Measurements from ENCODE around the gene MYBPHL. TPM values are rescaled to one million over a fixed set of nuclear protein-coding genes. Genes with fewer than 3 reads are reported as not detected.

Gene MYBPHL
- total RNA-seq, 1 donor, result not detected

- Histone ChIP-seq H3K27me3 (ENCODE audit: insufficient read depth, low read length) (no peaks in the 10 kb centered on the region), H4K20me1 (ENCODE audit: insufficient read depth, low read length) (no peaks in the 10 kb centered on the region), H2AFZ (ENCODE audit: low read length) (no peak overlapping the region), H3K27ac (ENCODE audit: low read depth, low read length) (no peak overlapping the region), H3K4me1 (ENCODE audit: insufficient read depth, low read length) (no peaks in the 10 kb centered on the region), H3K4me2 (ENCODE audit: insufficient read depth, low read length) (no peak overlapping the region), H3K36me3 (ENCODE audit: insufficient read depth, low read length) (peaks cover 11% of the 10 kb centered on the region), H3K79me2 (ENCODE audit: insufficient read depth, low read length) (no peaks in the 10 kb centered on the region), H3K4me3 (ENCODE audit: insufficient read depth, low read length) (no peak overlapping the region), H3K9me3 (ENCODE audit: low read depth, low read length) (no peaks in the 10 kb centered on the region)
- TF ChIP-seq CTCF (IDR thresholded peaks at IDR 0.05; ENCODE audit: extremely low read depth, low read depth, low read length), result no peak
- peak; percentile 49 for DNase-seq (ENCODE audit: insufficient read length, low spot score, missing footprints)
These were observed 43.8 kb upstream of the MYBPHL start for GRCh38 chr1:109350655-109351054.

DNA sequence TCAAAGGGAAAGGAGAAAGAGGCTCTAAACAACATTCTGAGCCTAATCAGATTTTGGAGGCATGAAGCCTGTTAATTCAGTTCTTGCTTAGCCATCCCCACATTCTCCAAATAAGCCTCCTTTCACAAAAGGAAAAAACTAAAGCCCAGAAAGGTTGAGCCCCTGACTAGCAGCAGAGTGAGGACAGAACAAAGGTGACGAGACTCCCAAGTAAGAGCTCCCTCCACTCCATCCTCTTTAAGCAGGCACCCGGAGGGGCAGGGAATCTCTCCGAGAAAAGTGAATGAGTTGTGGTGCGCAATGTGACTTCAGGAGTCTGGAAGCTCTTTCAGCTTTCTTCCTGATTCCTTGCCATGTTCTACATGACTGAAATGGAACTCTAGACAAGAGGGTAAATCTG is 43.4 kb upstream of the MYBPHL start:
- Histone ChIP-seq H2AFZ (ENCODE audit: low read length) (no peak overlapping the region), H3K36me3 (ENCODE audit: insufficient read depth, low read length) (peaks cover 11% of the 10 kb centered on the region), H3K27me3 (ENCODE audit: insufficient read depth, low read length) (no peaks in the 10 kb centered on the region), H4K20me1 (ENCODE audit: insufficient read depth, low read length) (no peaks in the 10 kb centered on the region), H3K4me1 (ENCODE audit: insufficient read depth, low read length) (no peaks in the 10 kb centered on the region), H3K27ac (ENCODE audit: low read depth, low read length) (no peak overlapping the region), H3K79me2 (ENCODE audit: insufficient read depth, low read length) (no peaks in the 10 kb centered on the region), H3K4me2 (ENCODE audit: insufficient read depth, low read length) (no peak overlapping the region), H3K9me3 (ENCODE audit: low read depth, low read length) (no peaks in the 10 kb centered on the region), H3K4me3 (ENCODE audit: insufficient read depth, low read length) (no peak overlapping the region)
- no peak for DNase-seq (ENCODE audit: insufficient read length, low spot score, missing footprints)
- no peak for TF ChIP-seq CTCF (IDR thresholded peaks at IDR 0.05; ENCODE audit: extremely low read depth, low read depth, low read length)

DNA sequence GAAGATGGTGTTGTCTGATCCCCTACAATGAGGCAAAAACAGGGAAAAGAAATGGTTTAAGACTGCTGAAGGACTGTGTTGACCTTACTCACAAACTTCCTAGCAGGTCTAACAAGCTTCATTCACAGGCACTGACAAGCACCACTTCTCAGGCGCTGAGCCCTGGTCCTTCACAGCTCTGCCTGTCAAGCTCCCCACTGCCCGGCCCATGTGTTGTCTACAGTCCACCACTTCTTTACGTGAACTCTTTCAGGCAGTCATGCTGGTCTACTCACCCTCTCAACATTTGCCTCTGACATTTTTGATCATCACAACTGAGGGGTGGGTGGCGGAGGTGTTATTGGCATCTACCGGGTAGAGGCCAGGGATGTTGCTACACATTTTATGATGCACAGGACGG is 40.7 kb upstream of the MYBPHL start:
- H3K27ac ChIP-seq (ENCODE audit: low read depth, low read length), result no peak overlapping the region
- H3K27me3 ChIP-seq (ENCODE audit: insufficient read depth, low read length), result no peaks in the 10 kb centered on the region
- no peak overlapping the region for H3K4me2 ChIP-seq (ENCODE audit: insufficient read depth, low read length)
- DNase-seq (ENCODE audit: insufficient read length, low spot score, missing footprints), result no peak
- no peaks in the 10 kb centered on the region for H3K9me3 ChIP-seq (ENCODE audit: low read depth, low read length)
- H4K20me1 ChIP-seq (ENCODE audit: insufficient read depth, low read length), result no peaks in the 10 kb centered on the region
- H3K4me1 ChIP-seq (ENCODE audit: insufficient read depth, low read length), result no peaks in the 10 kb centered on the region
- TF ChIP-seq CTCF (IDR thresholded peaks at IDR 0.05; ENCODE audit: extremely low read depth, low read depth, low read length), result no peak
- no peaks in the 10 kb centered on the region for H3K79me2 ChIP-seq (ENCODE audit: insufficient read depth, low read length)
- H3K4me3 ChIP-seq (ENCODE audit: insufficient read depth, low read length), result no peak overlapping the region
- no peak overlapping the region for H2AFZ ChIP-seq (ENCODE audit: low read length)
- H3K36me3 ChIP-seq (ENCODE audit: insufficient read depth, low read length), result peaks cover 13% of the 10 kb centered on the region

GRCh38 chr1:109341944-109342930 is 35.4 kb upstream of the MYBPHL start:
- H3K27me3 ChIP-seq (ENCODE audit: insufficient read depth, low read length), result no peaks in the 10 kb centered on the region
- H3K36me3 ChIP-seq (ENCODE audit: insufficient read depth, low read length), result peaks cover 27% of the 10 kb centered on the region
- no peak for DNase-seq (ENCODE audit: insufficient read length, low spot score, missing footprints)

More at GRCh38 chr1:109341944-109342930, 35.4 kb upstream of the MYBPHL start:
- Histone ChIP-seq H3K27ac (ENCODE audit: low read depth, low read length) (no peak overlapping the region), H3K4me3 (ENCODE audit: insufficient read depth, low read length) (no peak overlapping the region), H3K79me2 (ENCODE audit: insufficient read depth, low read length) (no peaks in the 10 kb centered on the region), H3K4me1 (ENCODE audit: insufficient read depth, low read length) (no peaks in the 10 kb centered on the region), H3K9me3 (ENCODE audit: low read depth, low read length) (no peaks in the 10 kb centered on the region), H3K4me2 (ENCODE audit: insufficient read depth, low read length) (no peak overlapping the region), H2AFZ (ENCODE audit: low read length) (no peak overlapping the region), H4K20me1 (ENCODE audit: insufficient read depth, low read length) (no peaks in the 10 kb centered on the region)
- TF ChIP-seq CTCF (IDR thresholded peaks at IDR 0.05; ENCODE audit: extremely low read depth, low read depth, low read length), result no peak

Data from osteoblast (primary cell).